K562 (cell line): ENCODE results near the gene PQBP1. TPM values are rescaled to one million over a fixed set of nuclear protein-coding genes. Genes with fewer than 3 reads are reported as not detected.

ENCODE experiments used
- BHLHE40 ChIP-seq: IDR thresholded peaks from 2 replicates; pipeline ENCODE4 v1.6.1; 2011; ENCODE audit warnings: low read length, improper control_type of control experiment
- CAMTA2 ChIP-seq: fragments of 250-450 bp; sonication (Bioruptor Pico); conservative IDR thresholded peaks from 2 replicates; pipeline ENCODE4 v1.5.1; 2022
- DPF2 ChIP-seq: fragments of 450-650 bp; IDR thresholded peaks from 2 replicates; pipeline ENCODE4 v1.6.1; 2016
- GABPB2 ChIP-seq: fragments of 250-450 bp; sonication (Bioruptor Pico); conservative IDR thresholded peaks from 2 replicates; pipeline ENCODE4 v1.5.1; 2021; ENCODE audit warnings: mild to moderate bottlenecking
- KLF6 ChIP-seq: fragments of 250-450 bp; sonication (Bioruptor Pico); IDR thresholded peaks from 2 replicates; pipeline ENCODE4 v1.4.0; 2020; ENCODE audit warnings: mild to moderate bottlenecking, moderate library complexity, borderline replicate concordance
- MTA1 ChIP-seq: fragments of 450-650 bp; IDR thresholded peaks from 2 replicates; pipeline ENCODE4 v1.6.1; 2017; ENCODE audit warnings: borderline replicate concordance
- MYNN ChIP-seq, 2 experiments: sonication (generic); formaldehyde crosslinking in 1 of 2; IDR thresholded peaks; 2 replicates each; pipeline versions ENCODE4 v1.5.0 to v1.6.1; 2016 to 2020; ENCODE audit warnings: antibody characterized with exemption in 1 of 2, missing genetic modification reagents in 1 of 2
- NR0B1 ChIP-seq: fragments of 450-650 bp; IDR thresholded peaks from one replicate; pipeline ENCODE4 v1.6.1; 2018; ENCODE audit warnings: mild to moderate bottlenecking, moderate library complexity; ENCODE audit not compliant: partially characterized antibody
- SRSF1 ChIP-seq: fragments of 200-400 bp; formaldehyde crosslinking; IDR thresholded peaks from 2 replicates; pipeline ENCODE4 v1.6.1; 2017; ENCODE audit warnings: mild to moderate bottlenecking, low read depth, low read length, moderate library complexity
- STAG1 ChIP-seq: sonication (generic); formaldehyde crosslinking; IDR thresholded peaks from 2 replicates; pipeline ENCODE4 v1.5.0; 2020; ENCODE audit warnings: missing genetic modification reagents, borderline replicate concordance
- TBP ChIP-seq: optimal IDR thresholded peaks from 2 replicates; pipeline ENCODE3; 2011; ENCODE audit warnings: low read depth, low read length, improper control_type of control experiment
- UBTF ChIP-seq, 2 experiments: IDR thresholded peaks; 2 replicates each; pipeline ENCODE4 v1.6.1; 2012; ENCODE audit warnings: improper control_type of control experiment in 2 of 2, low read depth in 2 of 2, low read length in 2 of 2, borderline replicate concordance in 1 of 2
- ZBTB7A ChIP-seq: IDR thresholded peaks from 2 replicates; pipeline ENCODE4 v1.6.1; 2011; ENCODE audit warnings: low read depth, mild to moderate bottlenecking, low read length, moderate library complexity, borderline replicate concordance; ENCODE audit not compliant: control insufficient read depth
- ZNF121 ChIP-seq: sonication (generic); formaldehyde crosslinking; conservative IDR thresholded peaks from 2 replicates; pipeline ENCODE4 v1.8.0; 2022; ENCODE audit warnings: missing genetic modification reagents
- ZNF143 ChIP-seq: sonication (generic); formaldehyde crosslinking; IDR thresholded peaks from 2 replicates; pipeline ENCODE4 v1.9.0; 2022; ENCODE audit warnings: mild to moderate bottlenecking, missing genetic modification reagents
- ZNF174 ChIP-seq: fragments of 250-450 bp; sonication (Bioruptor Pico); IDR thresholded peaks from 2 replicates; pipeline ENCODE4 v1.4.0; 2020; ENCODE audit warnings: mild to moderate bottlenecking
- ZNF263 ChIP-seq: sonication (generic); formaldehyde crosslinking; IDR thresholded peaks from 2 replicates; pipeline ENCODE4 v1.8.0; 2022; ENCODE audit warnings: mild to moderate bottlenecking, missing genetic modification reagents, borderline replicate concordance
- ZNF436 ChIP-seq: fragments of 250-450, 450-650 bp; sonication (Bioruptor Pico); formaldehyde crosslinking; IDR thresholded peaks from 2 replicates; pipeline ENCODE4 v1.7.0; 2020; ENCODE audit warnings: mild to moderate bottlenecking
- polyA plus RNA-seq, 8 experiments: library from polyadenylated mRNA; depleted of rRNA in 4 of 8; stranded (reverse) in 5 of 8; unstranded in 3 of 8; fragments of >200 nt; fragmentation: Nextera tagmentation in 2 of 8; fragmentation: Illumina TruSeq in 1 of 8; extraction: Ambion mirVana in 2 of 8; extraction: Trizol in 1 of 8; gene quantifications; 2 replicates each; pipeline versions ENCODE4 v1.2.1 to v1.2.3, GENCODE V29; 2011 to 2014; ENCODE audit warnings: inconsistent platforms in 1 of 8, missing spikeins in 1 of 8
- total RNA-seq, 7 experiments: library from RNA; depleted of rRNA in 6 of 7; stranded (reverse); fragments of >200 nt in 6 of 7; fragmentation: Illumina TruSeq in 2 of 7; extraction: Trizol in 2 of 7; gene quantifications; 2 replicates each; pipeline versions ENCODE4 v1.2.1 to v1.2.3, GENCODE V29; 2011 to 2021; ENCODE audit warnings: low replicate concordance in 1 of 7
- TF ChIP-seq, protein P1 (sequence below): sonication (generic); formaldehyde crosslinking; IDR thresholded peaks from 2 replicates; pipeline ENCODE4 v1.8.1; 2023; ENCODE audit warnings: mild to moderate bottlenecking, missing genetic modification reagents
- TF ChIP-seq, protein P2 (sequence below): fragments of 250-450 bp; sonication (Bioruptor Pico); IDR thresholded peaks from 2 replicates; pipeline ENCODE4 v1.5.0; 2020; ENCODE audit warnings: mild to moderate bottlenecking
- TF ChIP-seq, protein P3 (sequence below): IDR thresholded peaks from 2 replicates; pipeline ENCODE4 v1.6.1; 2014; ENCODE audit warnings: antibody characterized with exemption

Gene PQBP1
- total and polyA plus RNA-seq, 9 of the 15 experiments (the other 6 are each of a cell fraction or from before 2014, with no cell fraction given), result 41.3 to 262 (median 112) TPM

GRCh38 chrX:48940404-48940955 is 42.8 kb downstream of the PQBP1 start (continued):
- TF ChIP-seq ZNF436, result no peak
- TF ChIP-seq BHLHE40, result no peak
- no peak for TF ChIP-seq TBP
- 0 out of 2 replicates have a peak, but pooled peaks have one; percentile 66 for TF ChIP-seq ZNF174 (CRISPR knock-in tag)
- TF ChIP-seq, protein P1, sequence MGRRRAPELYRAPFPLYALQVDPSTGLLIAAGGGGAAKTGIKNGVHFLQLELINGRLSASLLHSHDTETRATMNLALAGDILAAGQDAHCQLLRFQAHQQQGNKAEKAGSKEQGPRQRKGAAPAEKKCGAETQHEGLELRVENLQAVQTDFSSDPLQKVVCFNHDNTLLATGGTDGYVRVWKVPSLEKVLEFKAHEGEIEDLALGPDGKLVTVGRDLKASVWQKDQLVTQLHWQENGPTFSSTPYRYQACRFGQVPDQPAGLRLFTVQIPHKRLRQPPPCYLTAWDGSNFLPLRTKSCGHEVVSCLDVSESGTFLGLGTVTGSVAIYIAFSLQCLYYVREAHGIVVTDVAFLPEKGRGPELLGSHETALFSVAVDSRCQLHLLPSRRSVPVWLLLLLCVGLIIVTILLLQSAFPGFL (CRISPR knock-in tag), result no peak
- TF ChIP-seq ZBTB7A, result peak; percentile 83; the same call in 1 of the 2 replicates
- TF ChIP-seq, protein P2, sequence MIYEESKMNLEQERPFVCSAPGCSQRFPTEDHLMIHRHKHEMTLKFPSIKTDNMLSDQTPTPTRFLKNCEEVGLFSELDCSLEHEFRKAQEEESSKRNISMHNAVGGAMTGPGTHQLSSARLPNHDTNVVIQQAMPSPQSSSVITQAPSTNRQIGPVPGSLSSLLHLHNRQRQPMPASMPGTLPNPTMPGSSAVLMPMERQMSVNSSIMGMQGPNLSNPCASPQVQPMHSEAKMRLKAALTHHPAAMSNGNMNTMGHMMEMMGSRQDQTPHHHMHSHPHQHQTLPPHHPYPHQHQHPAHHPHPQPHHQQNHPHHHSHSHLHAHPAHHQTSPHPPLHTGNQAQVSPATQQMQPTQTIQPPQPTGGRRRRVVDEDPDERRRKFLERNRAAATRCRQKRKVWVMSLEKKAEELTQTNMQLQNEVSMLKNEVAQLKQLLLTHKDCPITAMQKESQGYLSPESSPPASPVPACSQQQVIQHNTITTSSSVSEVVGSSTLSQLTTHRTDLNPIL (CRISPR knock-in tag), result no peak
- no peak for TF ChIP-seq MTA1
- TF ChIP-seq KLF6 (CRISPR knock-in tag), result peak; percentile 76; the same call in 1 of the 2 replicates
- TF ChIP-seq ZNF263 (CRISPR knock-in tag), result no peak
- peak; percentile 93 for TF ChIP-seq DPF2
- peak; percentile 63; the same call in 1 of the 2 replicates for TF ChIP-seq MYNN (IDR thresholded peaks at IDR 0.05)
- no peak for TF ChIP-seq MYNN (CRISPR knock-in tag; IDR thresholded peaks at IDR 0.05)
- TF ChIP-seq NR0B1, result no peak
- 0 out of 4 replicates have a peak, but pooled peaks of 1 of the 2 experiments have one; percentile 23 for TF ChIP-seq UBTF (IDR thresholded peaks at IDR 0.05; ENCODE audit: borderline replicate concordance in 1 of 2, low read depth in 2 of 2, low read length in 2 of 2)
- TF ChIP-seq, protein P3, sequence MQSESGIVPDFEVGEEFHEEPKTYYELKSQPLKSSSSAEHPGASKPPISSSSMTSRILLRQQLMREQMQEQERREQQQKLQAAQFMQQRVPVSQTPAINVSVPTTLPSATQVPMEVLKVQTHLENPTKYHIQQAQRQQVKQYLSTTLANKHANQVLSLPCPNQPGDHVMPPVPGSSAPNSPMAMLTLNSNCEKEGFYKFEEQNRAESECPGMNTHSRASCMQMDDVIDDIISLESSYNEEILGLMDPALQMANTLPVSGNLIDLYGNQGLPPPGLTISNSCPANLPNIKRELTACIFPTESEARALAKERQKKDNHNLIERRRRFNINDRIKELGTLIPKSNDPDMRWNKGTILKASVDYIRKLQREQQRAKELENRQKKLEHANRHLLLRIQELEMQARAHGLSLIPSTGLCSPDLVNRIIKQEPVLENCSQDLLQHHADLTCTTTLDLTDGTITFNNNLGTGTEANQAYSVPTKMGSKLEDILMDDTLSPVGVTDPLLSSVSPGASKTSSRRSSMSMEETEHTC, result peak; percentile 18; the same call in 1 of the 2 replicates
- TF ChIP-seq STAG1 (CRISPR knock-in tag), result no peak
- peak; percentile 83; the same call in 1 of the 2 replicates for TF ChIP-seq CAMTA2 (CRISPR knock-in tag)
- no peak for TF ChIP-seq SRSF1
- no peak for TF ChIP-seq GABPB2 (CRISPR knock-in tag)
- TF ChIP-seq ZNF143 (CRISPR knock-in tag), result no peak
- TF ChIP-seq ZNF121, result no peak
